ENCODE measurements around the gene ST3GAL6.
A peak's percentile ranks its signal among the peaks of the same experiment; 100 is the strongest.

The ST3GAL6 gene

DNA sequence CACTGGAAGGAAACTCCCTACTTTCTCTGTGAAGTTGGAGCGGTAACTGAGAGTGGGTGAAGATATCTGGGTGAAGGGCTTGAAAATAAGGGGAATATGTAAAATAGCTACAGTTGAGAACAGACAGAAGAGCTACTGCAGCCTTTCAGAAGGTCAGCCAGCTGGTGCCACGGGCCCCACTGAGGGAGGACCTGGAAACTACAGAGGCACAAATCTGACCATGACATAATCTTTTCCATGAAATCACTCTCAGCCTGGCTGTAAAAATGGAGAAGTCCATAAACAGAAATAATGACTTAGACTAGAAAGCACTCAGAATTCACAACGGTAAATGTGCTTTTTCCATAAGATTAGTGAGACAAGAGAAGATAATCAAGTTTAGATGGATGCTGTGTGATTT, 46.4 kb downstream of the ST3GAL6 start:
- no peak overlapping the region for H3K4me3 ChIP-seq (ENCODE audit: low read depth, low read length)
- TF ChIP-seq, protein P1, sequence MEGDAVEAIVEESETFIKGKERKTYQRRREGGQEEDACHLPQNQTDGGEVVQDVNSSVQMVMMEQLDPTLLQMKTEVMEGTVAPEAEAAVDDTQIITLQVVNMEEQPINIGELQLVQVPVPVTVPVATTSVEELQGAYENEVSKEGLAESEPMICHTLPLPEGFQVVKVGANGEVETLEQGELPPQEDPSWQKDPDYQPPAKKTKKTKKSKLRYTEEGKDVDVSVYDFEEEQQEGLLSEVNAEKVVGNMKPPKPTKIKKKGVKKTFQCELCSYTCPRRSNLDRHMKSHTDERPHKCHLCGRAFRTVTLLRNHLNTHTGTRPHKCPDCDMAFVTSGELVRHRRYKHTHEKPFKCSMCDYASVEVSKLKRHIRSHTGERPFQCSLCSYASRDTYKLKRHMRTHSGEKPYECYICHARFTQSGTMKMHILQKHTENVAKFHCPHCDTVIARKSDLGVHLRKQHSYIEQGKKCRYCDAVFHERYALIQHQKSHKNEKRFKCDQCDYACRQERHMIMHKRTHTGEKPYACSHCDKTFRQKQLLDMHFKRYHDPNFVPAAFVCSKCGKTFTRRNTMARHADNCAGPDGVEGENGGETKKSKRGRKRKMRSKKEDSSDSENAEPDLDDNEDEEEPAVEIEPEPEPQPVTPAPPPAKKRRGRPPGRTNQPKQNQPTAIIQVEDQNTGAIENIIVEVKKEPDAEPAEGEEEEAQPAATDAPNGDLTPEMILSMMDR (IDR thresholded peaks at IDR 0.05; ENCODE audit: low read depth, low read length) = no peak

DNA sequence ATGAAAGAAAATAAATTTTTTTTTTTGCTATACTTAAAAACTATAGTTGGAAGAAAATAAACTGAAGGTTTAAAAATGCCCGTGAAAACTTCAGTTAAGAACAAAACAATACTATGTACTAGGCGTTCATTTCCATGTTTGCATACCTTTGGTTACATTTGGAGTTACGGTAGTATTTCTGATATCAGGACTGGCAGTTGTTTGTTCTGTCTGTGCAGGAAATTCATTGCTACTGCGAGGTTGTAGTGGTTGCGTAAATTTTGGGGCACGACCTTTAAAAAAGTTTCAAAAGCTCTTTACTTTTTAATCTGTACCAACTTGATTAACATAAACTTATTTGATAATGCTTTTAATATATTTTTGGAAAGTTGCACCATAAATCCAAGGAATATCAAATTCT, 47.9 kb downstream of the ST3GAL6 start:
- no peak overlapping the region for H3K4me3 ChIP-seq (ENCODE audit: low read depth, low read length)
- TF ChIP-seq, protein P1 (IDR thresholded peaks at IDR 0.05; ENCODE audit: low read depth, low read length) = no peak

DNA sequence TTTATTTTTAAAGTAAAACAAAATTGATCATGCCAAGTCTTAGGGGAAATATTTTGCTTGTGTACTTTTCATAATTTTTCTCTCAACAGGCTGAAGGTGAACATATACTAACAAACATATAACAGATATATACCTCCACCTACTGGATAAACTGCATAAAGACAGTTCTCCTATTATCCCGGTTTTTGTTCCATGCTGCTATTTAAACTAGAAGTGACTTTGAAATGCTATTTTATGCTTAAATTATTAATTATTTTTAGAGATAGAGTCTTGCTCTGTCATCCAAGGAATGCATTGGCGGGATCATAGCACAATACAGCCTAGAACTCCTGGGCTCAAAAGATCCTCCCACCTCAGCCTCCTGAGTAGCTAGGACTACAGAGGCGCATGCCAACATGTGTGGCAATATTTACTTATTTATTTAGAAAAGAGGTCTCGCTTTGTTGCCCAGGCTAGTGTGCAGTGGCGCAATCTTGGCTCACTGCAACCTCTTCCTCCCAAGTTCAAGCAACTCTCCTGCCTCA, 49.8 kb downstream of the ST3GAL6 start:
- TF ChIP-seq, protein P1 (IDR thresholded peaks at IDR 0.05; ENCODE audit: low read depth, low read length) = no peak
- H3K4me3 ChIP-seq (ENCODE audit: low read depth, low read length) = no peak overlapping the region

DNA sequence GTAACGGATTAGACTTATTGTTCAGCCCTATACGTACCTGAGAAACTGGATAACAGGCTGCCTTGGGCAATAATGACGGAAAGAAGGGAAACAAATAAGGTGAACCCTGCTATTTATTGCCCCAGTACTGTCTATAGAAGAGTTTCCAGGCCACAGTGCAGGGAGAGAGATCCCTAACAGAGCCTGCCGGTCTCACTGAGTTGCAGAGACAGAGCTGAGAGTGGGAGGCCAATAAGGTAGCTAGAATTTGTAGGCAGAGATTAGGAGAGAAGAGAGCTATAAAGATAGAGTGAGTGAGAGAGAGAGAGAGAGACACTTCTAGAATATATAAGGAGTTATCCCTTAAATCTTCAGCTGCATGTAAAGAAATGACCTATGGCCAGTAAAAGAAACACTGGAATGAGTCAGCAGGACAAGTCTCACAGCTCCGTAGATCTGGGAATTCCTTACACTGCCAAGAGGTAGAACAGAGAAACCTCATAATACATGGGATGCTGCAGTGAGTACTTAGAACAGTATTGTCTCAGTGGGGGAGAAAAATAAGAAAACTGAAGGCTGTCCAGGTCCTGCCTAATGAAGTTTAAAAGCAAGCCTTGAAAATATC, 51.8 kb downstream of the ST3GAL6 start:
- TF ChIP-seq, protein P1 (IDR thresholded peaks at IDR 0.05; ENCODE audit: low read depth, low read length) = no peak
- H3K4me3 ChIP-seq (ENCODE audit: low read depth, low read length) = no peak overlapping the region

DNA sequence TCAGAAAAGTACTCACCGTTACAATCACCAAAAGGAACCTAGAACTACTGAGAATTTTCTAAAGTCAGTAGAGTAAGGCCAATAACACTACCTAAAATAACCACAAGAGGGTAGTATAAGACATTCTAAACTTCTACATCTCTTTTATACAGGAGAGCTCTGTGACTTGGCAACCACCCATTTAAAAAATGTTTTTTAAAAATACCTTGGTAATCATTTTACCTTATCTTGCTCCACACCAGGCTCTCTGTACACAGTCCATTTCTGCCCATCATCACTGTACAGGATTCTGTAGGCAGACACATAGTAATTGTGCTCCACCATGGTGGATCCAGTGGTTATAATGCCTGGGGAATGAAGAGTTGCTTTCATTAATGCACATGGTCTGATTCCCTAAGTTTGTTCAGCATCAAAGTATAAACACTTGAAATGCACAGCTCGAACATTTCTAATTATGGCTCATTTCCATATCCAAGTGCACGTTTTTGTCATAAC, 54.5 kb downstream of the ST3GAL6 start:
- no peak overlapping the region for H3K4me3 ChIP-seq (ENCODE audit: low read depth, low read length)
- TF ChIP-seq, protein P1 (IDR thresholded peaks at IDR 0.05; ENCODE audit: low read depth, low read length) = peak; percentile 29; the same call in 1 of the 2 replicates

DNA sequence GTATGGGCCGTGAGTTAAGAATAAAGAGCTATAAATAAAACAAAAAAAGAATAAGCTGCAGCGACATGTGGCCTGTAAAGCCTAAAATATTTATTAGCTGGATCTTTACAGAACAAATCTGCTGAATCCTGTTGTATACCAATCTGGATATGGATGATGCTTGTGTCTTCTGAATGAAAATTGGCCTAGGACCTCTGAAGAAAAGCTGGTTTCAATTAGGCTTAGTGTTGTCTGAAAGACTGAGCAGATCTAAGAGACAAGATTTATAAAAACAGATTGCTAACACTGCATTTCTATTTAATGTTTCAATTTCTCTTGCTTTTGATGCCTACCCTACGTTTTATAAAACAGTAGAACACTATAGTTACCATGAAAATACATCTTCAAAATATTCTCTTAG, 57.9 kb downstream of the ST3GAL6 start:
- TF ChIP-seq, protein P1 (IDR thresholded peaks at IDR 0.05; ENCODE audit: low read depth, low read length) = no peak

DNA sequence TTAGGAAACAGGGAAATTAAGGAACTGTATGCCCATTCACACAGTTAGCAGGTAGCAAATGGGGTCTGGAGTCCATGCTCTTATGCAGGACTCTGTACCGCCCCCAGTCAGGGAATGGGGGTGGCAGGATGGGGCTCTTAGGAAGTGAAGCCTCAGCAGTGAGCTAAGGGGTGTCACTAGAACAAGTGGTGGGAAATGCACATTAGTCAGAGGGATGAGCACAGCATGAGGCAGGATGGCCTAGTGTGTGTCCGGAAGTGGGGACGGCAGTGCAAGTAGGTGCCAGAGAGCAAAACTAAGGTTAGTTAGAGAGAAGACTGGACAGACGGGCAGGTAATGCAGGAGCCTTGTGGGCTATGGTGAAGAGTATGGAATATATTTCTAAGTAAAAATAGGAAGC, 60.7 kb downstream of the ST3GAL6 start:
- no peak overlapping the region for H3K4me3 ChIP-seq (ENCODE audit: low read depth, low read length)
- TF ChIP-seq, protein P1 (IDR thresholded peaks at IDR 0.05; ENCODE audit: low read depth, low read length) = no peak

More for the DNA sequence above, 57.9 kb downstream of the ST3GAL6 start:
- H3K4me3 ChIP-seq (ENCODE audit: low read depth, low read length) = no peak overlapping the region
